RWPE2 (cell line): ENCODE data around the gene PRAMEF17.
"Not testable (repeated sequence)": the region's sequence is repeated elsewhere in the genome, so short reads cannot be mapped to it uniquely, and the experiment has no call there.

Experiments
- ATAC-seq: fragments of 200-7000 bp; cut with Tn5 transposase; 3 replicates; pipeline ENCODE4 v1.9.1; 2021; ENCODE audit warnings: low read depth
- DNase-seq: peaks from one replicate; pipeline ENCODE4 v3.0.0-alpha.2; 2020; ENCODE audit warnings: low spot score
- H3K27ac ChIP-seq: fragments of 450-650 bp; 2 replicates; pipeline ENCODE4 v1.5.1; 2017; ENCODE audit warnings: mild to moderate bottlenecking; ENCODE audit not compliant: poor library complexity, severe bottlenecking
- H3K27me3 ChIP-seq: fragments of 250-450 bp; sonication (Bioruptor Pico); 2 replicates; pipeline ENCODE4 v1.5.1; 2021; ENCODE audit warnings: mild to moderate bottlenecking, moderate library complexity; ENCODE audit not compliant: insufficient read depth, poor library complexity, severe bottlenecking
- H3K36me3 ChIP-seq: fragments of 250-450 bp; sonication (Bioruptor Pico); 2 replicates; pipeline ENCODE4 v1.5.1; 2020; ENCODE audit warnings: low read depth, mild to moderate bottlenecking, moderate library complexity
- H3K4me1 ChIP-seq: fragments of 250-450 bp; sonication (Bioruptor Pico); 2 replicates; pipeline ENCODE4 v1.5.1; 2021; ENCODE audit warnings: mild to moderate bottlenecking, moderate library complexity; ENCODE audit not compliant: insufficient read depth, poor library complexity, severe bottlenecking
- H3K4me3 ChIP-seq: fragments of 250-450 bp; sonication (Bioruptor Pico); 2 replicates; pipeline ENCODE4 v1.5.1; 2021; ENCODE audit warnings: mild to moderate bottlenecking, moderate library complexity; ENCODE audit not compliant: severe bottlenecking
- H3K9me3 ChIP-seq: fragments of 250-450 bp; sonication (Bioruptor Pico); 2 replicates; pipeline ENCODE4 v1.5.1; 2021; ENCODE audit warnings: mild to moderate bottlenecking, moderate library complexity; ENCODE audit not compliant: severe bottlenecking
- CTCF ChIP-seq: fragments of 450-650 bp; IDR thresholded peaks from one replicate; pipeline ENCODE4 v1.5.1; 2017; ENCODE audit warnings: mild to moderate bottlenecking, moderate library complexity; ENCODE audit not compliant: poor library complexity, severe bottlenecking

Gene PRAMEF17

GRCh38 chr1:13432251-13432650, 42.8 kb downstream of the PRAMEF17 start:
- no peaks in the 10 kb centered on the region for H3K9me3 ChIP-seq

GRCh38 chr1:13433694-13434358, 44.4 kb downstream of the PRAMEF17 start:
- ATAC-seq, H3K27me3 ChIP-seq, H3K4me1 ChIP-seq, DNase-seq, H3K4me3 ChIP-seq, H3K27ac ChIP-seq, H3K9me3 ChIP-seq, H3K36me3 ChIP-seq: not testable (repeated sequence)

More at GRCh38 chr1:13432251-13432650, 42.8 kb downstream of the PRAMEF17 start:
- ATAC-seq (no peak), DNase-seq (no peak)
- TF ChIP-seq CTCF = no peak
- Histone ChIP-seq H3K4me1 (no peaks in the 10 kb centered on the region), H3K36me3 (no peaks in the 10 kb centered on the region), H3K27ac (no peak overlapping the region), H3K4me3 (no peak overlapping the region), H3K27me3 (no peaks in the 10 kb centered on the region)

- DNase-seq (no peak), ATAC-seq (no peak)
- no peak overlapping the region for H3K4me3 ChIP-seq
- TF ChIP-seq CTCF = no peak
- no peaks in the 10 kb centered on the region for H3K9me3 ChIP-seq
- H3K27me3 ChIP-seq = no peaks in the 10 kb centered on the region
- H3K4me1 ChIP-seq = no peaks in the 10 kb centered on the region
- no peak overlapping the region for H3K27ac ChIP-seq
- no peaks in the 10 kb centered on the region for H3K36me3 ChIP-seq
Measured at GRCh38 chr1:13435458-13435857, 46.0 kb downstream of the PRAMEF17 start.

- not testable (repeated sequence) for H3K27me3 ChIP-seq, H3K4me1 ChIP-seq, DNase-seq, H3K27ac ChIP-seq, H3K4me3 ChIP-seq, H3K9me3 ChIP-seq, ATAC-seq, H3K36me3 ChIP-seq
Measured at GRCh38 chr1:13439104-13439783, 49.8 kb downstream of the PRAMEF17 start.
